Esophagus squamous epithelium (tissue), 4 donors: ENCODE data around the gene MBP.
A peak's percentile ranks its signal among the peaks of the same experiment; 100 is the strongest.

Experiments used
- POLR2A ChIP-seq, 4 donors: fragments of 450-650 bp; IDR thresholded peaks; one replicate each; pipeline ENCODE4 v1.6.1; 2017; ENCODE audit warnings: antibody characterized with exemption in 4 of 4, mild to moderate bottlenecking in 4 of 4, moderate library complexity in 3 of 4
- TF ChIP-seq, protein P1 (sequence below), 6 experiments: fragments of 450-650 bp in 4 of 6; fragments of 200-600 bp in 2 of 6; sonication (generic) in 2 of 6; IDR thresholded peaks; one replicate each; pipeline ENCODE4 v1.5.1; 2016 to 2019; ENCODE audit warnings: antibody characterized with exemption in 6 of 6, mild to moderate bottlenecking in 4 of 6, moderate library complexity in 4 of 6

GRCh38 chr18:77061946-77062517, 70.6 kb downstream of the MBP start:
- TF ChIP-seq, protein P1, sequence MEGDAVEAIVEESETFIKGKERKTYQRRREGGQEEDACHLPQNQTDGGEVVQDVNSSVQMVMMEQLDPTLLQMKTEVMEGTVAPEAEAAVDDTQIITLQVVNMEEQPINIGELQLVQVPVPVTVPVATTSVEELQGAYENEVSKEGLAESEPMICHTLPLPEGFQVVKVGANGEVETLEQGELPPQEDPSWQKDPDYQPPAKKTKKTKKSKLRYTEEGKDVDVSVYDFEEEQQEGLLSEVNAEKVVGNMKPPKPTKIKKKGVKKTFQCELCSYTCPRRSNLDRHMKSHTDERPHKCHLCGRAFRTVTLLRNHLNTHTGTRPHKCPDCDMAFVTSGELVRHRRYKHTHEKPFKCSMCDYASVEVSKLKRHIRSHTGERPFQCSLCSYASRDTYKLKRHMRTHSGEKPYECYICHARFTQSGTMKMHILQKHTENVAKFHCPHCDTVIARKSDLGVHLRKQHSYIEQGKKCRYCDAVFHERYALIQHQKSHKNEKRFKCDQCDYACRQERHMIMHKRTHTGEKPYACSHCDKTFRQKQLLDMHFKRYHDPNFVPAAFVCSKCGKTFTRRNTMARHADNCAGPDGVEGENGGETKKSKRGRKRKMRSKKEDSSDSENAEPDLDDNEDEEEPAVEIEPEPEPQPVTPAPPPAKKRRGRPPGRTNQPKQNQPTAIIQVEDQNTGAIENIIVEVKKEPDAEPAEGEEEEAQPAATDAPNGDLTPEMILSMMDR (IDR thresholded peaks at IDR 0.05), result peak in 2 of 6 experiments; percentile 7 to 20
- TF ChIP-seq POLR2A (IDR thresholded peaks at IDR 0.05), result no peak
